GM21390 (cell line): ENCODE results near the gene PTPRD.

Experiments used
- ATAC-seq: cut with Tn5 transposase; IDR thresholded peaks from one replicate; pipeline ENCODE4 v1.9.1; 2021; ENCODE audit not compliant: unreplicated experiment

The PTPRD gene

DNA sequence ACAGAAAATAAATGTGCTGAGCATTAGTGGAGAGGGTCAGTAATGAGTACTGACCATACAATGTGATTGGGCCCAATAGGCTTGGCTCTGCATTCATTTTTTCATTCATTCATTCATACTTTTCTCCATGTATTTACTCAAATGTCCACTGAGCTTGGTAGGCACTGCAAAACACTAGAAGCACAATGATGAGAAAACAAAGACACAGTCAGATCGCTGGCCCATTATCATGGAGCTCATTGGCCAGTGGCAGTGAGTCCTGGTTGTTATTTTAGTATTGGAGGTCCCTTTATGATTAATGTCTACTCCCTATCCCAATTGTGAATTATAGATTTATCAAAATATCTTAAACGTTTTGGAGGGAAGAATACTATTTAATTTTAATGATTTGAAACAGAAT lies 1733.5 kb downstream of the PTPRD start:
- no peak for ATAC-seq

DNA sequence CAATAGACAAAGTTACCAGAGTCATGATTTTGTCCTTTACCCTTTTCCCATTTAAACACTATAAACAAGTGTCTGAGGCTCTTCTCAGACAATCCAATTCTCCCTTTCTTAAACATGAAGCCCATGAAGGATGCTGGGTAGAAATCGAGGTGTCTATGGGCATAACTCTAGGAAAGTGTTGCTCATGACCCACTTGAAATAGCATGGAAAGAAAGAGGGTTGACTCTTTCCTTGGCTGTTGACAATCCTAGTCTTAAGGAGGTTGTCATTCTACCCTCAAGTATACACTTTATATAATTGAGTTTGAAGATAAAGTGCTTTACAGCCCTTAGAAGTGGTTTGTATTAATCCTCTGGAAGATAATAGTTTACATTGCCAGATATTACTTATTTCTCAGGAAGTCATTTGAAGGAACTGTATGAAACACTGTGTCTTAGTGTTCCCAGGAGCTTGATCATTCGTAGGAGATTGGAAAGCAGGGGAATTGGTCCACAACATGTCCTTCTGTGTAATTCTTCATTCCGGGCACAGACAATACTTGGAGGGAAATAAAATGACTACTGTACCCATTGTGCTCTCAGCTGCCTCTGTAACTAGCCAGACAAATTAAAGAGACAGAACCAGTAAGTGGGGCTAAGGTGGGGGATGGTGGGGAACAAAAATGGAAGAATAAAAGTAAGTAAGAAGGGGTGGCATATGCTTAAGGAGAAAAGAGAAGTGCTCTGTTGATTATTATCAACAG lies 1734.9 kb downstream of the PTPRD start:
- ATAC-seq, result no peak

DNA sequence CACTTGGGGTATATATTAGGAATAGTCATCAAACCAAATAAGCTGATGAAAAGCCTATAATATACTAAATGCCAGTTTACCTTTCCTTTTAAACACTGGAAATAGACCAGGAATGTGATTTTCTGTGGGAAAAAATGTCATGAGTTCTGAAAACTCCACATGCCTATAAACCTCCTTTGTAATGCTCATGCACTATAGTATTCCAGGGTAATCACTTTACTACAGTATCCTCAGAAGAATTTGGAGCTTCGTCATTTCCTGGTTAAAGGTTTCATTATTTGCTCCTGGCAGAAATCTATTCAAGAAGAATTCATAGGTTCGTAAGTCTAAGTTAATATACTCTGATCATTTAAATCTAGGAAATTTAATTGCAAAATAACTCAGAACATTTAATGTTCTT lies 1736.5 kb downstream of the PTPRD start:
- ATAC-seq, result no peak

DNA sequence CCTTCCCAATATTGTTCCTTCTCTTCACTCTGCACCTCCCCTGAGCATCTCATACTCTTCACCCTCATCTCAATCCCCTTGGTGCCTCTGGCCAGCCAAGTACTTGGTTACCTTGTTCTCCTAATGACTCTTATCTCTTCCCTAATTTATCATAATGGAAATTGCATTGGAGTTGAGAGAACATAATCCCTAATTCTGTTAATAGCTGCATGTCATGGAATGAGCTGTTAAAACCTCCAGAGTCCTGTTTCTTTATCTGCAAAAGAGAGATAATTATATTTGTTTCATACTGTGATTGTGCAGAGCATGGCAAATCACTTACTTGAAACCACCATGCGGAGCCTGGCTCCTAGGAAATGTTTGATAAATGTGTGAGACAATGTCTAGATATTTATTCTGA lies 1738.3 kb downstream of the PTPRD start:
- ATAC-seq, result no peak

DNA sequence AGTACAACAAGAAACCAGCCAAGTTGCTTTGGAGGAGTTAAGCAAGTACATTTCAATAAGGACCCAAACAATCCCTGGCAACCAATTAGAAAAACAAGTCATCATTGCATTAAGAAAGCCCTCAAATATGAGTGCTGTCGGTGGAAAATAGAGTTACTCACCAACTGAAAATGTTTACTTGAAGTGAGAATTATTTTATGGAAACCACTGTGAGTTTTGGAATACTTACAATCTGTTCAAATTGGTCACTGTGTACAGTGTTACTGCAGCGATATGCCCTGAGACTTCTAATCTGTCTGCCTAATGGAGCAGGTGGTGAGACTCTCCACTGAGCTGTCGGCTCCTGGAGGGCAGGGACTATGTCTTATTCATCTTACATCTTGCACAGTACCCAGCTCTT lies 1740.0 kb downstream of the PTPRD start:
- ATAC-seq, result no peak

DNA sequence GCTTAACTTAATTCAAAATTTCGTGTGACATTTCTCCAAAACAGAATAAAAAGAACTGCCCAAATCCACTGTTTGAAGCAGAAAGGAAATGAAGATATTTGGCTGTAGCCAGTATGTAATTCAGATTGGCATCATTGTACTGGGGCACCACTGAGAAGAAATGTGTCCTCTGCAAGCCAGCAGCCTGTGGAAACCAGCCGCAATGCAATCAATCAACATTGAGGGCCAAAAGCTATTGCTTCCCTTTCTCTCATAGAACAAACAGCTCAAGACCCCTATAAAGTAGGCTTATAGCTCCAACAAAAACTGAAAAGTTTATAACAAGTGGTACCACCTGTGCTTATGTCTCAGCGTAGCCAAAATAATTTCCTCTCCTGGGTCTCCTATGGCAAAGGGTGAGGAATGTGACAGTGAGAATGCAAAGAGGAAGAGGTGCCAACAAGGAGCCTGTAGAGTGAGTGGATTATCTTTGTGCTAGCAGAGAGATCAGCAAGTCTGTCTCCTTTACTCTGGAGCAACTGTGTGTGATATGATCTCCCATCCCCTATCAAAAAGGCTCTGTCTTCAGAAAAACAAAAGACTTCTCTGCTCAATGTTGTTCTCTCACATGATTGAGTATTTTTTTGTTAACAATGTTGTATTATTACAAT lies 1740.9 kb downstream of the PTPRD start:
- no peak for ATAC-seq

DNA sequence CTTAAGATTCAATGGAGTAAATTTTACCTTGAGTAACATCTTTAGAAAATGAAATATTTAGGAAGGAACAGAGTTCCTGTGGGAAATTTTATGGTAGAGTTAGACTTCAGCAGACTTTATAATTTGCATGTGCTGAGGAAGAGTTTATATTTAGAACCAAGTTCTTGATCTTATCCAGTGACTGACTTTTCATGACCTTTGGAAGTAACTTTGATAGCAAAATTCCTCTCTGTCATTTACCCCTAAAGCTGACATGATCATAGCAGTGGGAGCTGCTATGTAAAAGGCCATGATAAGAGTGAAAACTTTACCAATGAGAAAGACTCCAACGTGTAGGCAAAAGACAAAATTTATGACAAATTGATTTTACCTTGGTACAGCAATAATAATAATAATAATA lies 1741.4 kb downstream of the PTPRD start:
- no peak for ATAC-seq

DNA sequence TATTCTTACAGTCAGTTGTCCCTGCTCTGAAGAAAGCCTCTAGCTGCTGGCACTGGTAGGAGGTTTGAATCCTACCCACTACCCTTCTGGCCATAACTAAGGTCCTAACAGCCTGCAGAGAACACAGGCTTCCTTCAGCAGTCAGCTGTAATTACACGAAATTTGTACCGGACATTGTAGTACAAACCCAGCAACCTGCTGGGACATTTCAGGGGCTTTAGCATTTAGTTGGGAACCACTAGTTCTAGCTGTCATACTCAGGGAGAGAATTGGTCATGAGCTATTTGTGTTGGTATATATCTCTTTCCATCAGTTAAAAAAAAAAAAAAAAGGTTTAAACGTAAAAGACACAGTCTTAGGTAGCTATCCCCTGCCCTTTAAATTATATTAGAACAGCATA lies 1743.0 kb downstream of the PTPRD start:
- ATAC-seq, result no peak

DNA sequence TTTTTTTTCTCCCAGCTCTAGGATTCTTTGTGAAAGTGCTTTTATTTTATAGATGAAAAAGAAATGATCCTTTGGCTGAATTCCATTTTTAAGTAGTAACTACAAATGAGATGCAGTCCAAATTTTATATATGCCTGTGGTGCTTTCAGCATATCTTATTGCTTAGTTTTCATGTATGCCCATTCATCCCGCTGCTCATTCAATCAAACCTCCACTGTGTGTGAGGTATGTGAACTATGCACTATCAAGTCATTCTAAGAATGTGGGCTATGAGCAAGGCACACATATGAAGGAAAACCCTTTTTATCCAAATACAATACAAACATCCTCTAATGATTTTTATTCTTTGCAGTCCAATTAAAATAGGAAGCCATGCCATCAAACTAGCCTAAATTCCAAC lies 1744.2 kb downstream of the PTPRD start:
- no peak for ATAC-seq

DNA sequence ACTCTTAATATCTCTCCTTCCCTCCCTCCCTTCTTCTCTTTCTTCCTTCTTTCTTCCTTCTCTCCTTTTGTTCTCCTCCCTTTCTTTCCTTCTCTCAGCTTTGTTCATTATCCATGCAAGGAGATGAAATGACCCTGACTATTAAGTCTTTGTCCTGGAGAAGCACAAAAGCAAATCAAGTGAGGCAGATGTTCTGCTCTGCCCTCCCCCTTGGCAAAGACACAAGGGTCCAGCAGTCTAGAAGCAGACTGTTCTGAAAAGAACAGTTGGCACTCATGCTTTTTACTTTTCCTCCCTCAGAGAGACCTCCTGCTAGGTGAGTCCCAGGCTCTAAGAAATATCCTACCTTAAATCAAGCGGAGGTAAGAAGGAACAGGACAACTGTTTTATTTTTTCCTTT lies 1745.7 kb downstream of the PTPRD start:
- no peak for ATAC-seq

DNA sequence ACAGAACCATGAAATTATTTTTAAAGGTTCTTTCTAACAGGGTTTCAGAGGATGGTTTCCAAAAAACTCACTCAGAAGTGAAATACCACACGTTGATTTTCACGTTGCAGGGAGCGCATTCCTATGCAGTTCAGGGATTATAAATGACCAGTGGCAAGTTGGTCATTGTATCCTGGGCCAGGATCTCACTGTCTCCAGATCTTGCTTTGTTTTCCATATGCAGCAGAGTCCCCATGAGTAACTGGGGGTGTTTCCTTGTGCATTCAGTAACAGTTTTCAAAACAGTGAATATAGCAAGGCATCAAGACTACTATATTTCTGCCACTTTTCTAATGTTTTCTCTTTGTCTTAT lies 1748.3 kb downstream of the PTPRD start:
- ATAC-seq, result no peak

DNA sequence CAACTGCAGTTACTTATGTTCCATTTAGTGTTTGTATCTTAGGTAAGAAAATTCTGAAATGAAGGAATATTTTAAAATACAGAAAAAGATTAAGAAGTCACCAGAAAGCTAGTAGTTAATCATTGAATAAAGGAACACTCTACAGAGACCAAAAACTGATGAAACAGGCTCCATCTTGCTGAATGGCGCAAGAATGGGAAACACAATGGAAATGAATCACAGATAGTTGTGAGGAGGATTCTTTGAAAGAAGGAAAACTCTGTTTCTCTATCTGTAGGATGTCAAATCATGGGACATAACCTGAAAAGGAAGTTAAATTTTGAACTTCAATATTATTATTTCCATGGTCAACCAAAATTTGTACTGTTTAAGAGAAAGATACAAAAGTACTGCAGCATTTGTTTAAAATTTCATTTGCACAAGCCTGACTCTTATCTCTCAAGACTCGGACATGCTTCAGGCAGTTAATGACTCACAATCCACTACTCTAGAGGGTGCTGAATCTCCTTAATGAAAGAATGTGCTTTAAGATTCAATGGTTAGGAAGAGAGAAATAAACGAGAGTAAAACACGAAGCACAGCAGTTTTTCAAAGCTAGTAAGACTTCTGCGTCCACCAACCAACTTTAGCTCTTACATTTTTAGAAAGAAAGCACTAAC lies 1748.8 kb downstream of the PTPRD start:
- no peak for ATAC-seq

DNA sequence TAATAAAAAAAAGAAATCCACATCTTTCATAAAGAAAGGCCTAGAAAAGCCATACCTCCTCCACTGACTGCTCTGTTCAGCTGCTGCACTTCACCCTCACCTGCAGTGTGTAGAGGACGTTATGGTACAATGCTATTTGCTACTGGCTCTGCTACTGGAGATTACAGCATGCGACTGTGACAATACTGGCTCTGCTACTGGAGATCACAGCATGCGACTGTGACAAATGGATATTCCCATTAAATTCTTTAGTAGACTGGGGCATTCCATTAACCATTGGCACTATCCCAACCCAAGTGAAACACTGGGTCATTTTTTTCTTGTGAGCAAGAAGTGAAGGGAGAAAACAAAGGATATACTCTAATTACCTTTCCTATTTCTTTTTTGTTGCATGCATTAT lies 1749.7 kb downstream of the PTPRD start:
- no peak for ATAC-seq

DNA sequence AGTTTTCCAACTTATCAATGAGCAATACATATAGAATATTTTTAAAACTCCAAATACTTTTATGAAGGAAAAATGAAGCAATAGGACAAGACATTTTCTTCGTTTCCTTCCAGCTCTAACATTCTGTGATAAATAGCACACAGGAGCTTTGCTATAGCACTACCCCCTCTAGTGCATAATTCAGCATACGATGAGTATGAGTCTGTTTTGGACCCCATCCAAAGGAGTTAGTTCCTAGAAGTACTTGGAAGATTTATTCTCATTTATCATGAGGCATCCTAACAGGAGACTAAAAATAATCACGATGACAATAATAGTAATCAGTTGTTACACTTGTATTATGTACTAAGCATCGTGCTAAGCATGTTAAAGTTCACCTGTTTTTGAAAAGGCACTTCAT lies 1751.9 kb downstream of the PTPRD start:
- ATAC-seq, result no peak

DNA sequence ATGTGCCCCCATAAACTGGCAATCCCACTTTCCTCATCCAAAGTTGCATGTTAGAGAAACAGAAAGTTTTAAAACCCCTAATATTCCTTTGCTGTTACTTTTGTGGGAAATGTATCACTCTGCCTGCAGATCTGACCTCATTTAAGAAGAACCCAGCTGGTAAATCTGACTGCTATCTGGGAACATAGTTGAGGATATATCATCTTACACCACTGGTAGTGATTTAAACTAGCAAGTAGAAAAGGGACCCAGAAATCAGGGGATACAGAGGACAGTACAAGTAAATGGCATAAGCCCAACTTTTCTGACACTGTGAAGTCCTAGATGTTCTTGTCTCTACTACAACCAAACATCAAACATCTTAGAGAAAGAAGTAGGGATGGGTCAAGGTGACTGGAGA lies 1752.7 kb downstream of the PTPRD start:
- ATAC-seq, result no peak

DNA sequence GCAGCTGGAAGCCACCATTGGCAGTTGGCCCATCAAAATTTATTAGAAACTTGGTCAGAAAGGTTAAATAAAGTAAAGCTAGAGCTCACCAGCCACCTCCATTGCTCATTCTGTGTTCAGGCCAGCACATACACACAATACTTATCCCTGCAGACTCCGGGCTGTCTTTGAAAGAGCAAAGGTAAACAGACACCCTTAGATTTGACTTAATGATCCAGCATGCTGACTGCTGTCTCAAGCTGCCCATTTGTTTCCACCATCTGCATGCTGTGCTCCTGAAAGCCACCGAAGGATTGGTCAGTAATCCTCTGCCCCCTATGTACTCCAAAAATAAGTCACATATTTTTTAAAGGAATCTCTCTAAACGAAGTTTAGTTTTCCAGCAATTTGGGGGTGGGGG lies 1753.4 kb downstream of the PTPRD start:
- ATAC-seq, result no peak

DNA sequence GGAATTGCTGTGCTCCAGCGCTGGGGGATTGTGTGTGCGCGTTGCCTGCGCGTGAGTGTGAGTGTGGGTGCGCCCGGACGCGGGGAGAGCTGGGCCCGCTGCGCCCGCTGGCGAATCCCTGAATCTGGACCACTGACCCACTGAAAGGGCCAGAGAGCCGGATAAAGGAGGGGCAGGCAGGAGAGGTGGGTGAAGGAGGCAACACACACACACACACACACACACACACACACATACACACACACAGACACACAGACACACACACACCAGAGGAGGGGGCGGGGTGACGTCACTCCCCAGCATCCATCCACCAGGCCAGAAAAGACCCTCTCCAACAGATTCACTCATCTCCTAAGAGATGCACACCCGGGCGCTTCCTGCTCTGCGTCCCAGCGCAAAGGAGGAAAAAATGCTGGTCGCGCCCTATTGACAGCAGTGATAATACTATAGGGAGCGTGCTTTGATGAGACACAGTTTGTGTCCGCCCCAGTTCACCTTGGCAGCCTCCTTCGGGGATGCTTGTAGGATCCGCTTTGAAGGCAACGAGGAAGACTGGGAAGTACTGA lies 1754.1 kb downstream of the PTPRD start:
- no peak for ATAC-seq

DNA sequence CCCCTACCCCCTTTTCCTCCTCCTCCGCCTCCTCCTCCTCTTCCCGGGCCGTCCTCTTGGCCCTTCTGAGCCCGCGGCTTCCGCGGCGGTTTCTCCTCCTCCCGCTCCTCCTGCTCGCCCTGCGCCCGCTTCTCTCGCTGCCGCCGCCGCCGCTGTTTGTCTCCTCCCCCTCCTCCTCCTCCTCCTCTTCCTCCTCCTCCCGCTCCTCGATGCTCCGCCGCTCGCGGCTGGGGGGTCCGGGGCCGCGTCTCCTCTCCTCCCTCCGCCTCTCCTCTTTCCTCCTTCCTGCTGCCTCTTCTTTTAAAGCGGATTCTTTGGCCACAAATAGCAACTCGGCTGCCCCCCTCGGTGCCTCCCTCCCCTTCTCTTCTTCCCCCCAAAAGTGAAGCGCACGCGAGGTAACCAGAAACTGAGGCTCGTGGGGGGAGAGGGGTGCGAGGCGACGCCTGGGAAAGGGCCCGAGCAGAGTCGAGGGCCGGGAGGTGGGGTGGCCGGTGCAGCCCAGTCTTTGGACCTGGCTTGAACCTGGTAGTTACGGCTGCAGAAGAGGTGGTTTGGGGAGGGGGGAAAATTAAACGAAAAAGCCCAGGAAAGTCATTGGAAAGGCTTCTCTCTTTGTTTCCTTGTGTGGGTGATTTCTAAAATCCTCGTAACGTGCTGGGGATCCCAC lies 1754.7 kb downstream of the PTPRD start:
- no peak for ATAC-seq

DNA sequence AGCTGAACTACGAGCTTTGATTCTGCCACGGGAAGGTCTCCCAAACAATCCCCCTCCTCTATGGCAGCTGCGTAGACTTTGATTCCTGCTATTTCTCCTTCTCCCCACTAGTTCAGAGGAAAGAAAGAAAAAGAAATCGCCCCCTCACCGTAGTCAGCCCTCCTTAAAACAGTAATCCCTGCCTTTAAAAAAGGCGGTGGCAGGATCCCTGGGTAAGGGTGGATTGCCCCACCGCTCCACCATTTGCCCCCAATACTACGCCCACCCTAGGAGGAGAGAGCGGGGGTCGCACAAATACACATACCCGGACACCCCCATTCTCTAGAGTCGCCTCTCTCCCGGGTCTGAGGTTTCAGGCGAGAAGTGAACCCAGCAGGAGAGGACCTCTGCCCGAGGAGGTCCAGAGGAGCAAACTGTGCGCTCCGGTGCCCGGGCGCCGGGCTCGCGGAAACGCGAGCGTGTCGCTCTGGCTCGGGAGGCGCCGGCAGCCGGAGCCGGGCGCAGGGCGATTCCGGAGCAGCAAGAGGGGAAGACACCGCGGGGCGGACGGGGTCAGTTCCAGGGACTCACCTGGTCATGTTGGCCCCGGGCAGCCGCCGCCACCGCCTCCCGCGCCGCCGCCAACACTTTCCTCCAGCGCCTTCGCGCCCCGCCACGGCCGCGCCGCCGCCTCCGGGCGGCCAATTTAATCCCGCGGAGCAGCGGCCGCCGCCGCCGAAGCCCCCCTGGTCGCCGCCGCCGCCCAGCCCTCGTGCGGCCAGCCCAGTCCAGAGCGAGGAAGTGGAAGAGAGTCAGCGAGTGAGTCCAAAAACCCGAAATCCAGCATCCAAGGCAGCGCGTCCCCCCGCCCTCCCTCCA lies 1755.5 kb downstream of the PTPRD start:
- ATAC-seq, result no peak

DNA sequence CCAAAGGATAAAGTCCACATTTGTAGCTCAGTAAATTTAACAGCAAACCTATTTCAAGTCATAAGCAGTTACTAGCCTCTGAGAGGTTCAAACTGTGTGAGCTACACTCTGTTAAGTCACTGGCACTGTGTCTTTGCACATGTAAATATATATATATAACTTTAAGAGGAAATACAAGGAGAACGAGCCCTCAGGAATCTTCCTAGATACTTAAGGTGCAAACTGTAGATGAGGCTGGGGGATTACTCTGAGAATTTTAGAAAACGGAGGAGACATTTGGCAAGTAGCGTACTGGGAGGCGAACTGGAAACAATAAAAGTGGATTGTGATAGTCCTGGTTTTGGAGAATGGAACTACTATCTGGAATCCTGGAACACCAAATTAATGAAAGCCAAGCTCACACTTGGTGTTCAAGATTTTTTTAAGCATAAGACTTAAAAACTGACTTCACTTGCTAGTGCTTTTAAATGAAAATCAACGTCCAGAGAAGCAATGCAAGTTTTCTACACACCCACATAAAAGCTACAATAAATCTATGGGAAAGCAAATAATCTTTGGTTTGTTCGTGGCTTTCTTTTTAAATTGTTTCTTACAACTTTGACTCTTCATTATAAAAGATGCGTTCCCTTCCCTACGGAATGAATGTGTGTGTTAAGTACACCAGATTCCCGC lies 1756.3 kb downstream of the PTPRD start:
- no peak for ATAC-seq
